Stimulated activated CD8-positive, alpha-beta memory T cell treated with anti-CD3 and anti-CD28 coated beads, Interleukin-4, amount 100 ng/mL, for 4 hours (primary cell): Measurements from ENCODE around the gene LINGO3.

Source experiments
- DNase-seq, 2 donors: peaks; one replicate each; pipeline ENCODE4 v3.0.0-alpha.2; 2020; ENCODE audit warnings: low read depth in 2 of 2, low spot score in 1 of 2

Gene LINGO3

GRCh38 chr19:2269244-2270156, 38.5 kb downstream of the LINGO3 start:
- peak; percentile 96 to 98 for DNase-seq

- no peak for DNase-seq
Observed at GRCh38 chr19:2268861-2269243, 39.1 kb downstream of the LINGO3 start.

GRCh38 chr19:2268480-2268830, 39.5 kb downstream of the LINGO3 start:
- no peak for DNase-seq

GRCh38 chr19:2266183-2266993, 41.6 kb downstream of the LINGO3 start:
- no peak for DNase-seq

- DNase-seq, result no peak
Observed at GRCh38 chr19:2261438-2262172, 46.3 kb downstream of the LINGO3 start.

DNA sequence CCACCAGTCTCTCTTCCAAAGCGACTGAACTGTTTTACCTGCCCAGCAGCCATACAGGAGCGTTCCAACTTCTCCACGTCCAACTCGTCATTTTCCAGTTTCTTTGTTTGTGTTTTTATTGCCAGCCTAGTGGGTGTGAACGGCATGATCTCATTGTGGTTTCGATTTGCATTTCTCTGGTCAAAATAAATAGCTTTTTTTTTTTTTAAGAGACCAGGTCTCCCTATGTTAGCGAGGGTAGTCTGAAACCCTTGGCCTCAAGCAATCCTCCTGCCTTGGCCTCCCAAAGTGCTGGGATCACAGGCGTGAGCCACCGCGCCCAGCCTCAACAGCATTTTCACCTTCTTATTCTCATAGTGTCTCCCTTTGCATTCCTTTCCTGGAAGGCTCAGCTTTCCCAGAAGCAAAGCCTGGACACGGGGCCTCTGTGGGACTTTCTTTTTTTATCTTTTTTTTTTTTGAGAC, 47.6 kb downstream of the LINGO3 start:
- DNase-seq, result no peak

DNA sequence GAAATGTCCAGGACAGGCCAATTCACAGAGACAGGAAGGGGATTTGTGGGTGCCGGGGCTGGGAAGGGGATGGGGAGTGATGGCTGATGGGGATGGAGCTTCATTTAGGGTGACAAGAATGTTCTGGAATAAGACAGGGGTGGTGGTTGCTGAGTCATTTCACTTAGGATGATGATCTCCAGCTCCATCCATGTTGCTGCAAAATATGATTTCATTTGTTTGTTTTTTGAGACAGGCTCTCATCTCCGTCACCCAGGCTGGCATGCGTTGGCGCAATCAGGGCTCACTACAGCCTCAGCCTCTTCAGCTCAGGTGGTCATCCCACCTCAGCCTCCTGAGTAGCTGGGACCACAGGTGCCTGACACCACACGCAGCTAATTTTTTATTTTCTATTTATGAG, 48.6 kb downstream of the LINGO3 start:
- DNase-seq, result no peak
